Upper lobe of left lung (tissue), 6 donors: ENCODE data around the gene ITSN1. TPM values are rescaled to one million over a fixed set of nuclear protein-coding genes. Genes with fewer than 3 reads are reported as not detected.

ENCODE experiments used
- ATAC-seq, 2 donors: fragments of 200-7000 bp; cut with Tn5 transposase; one replicate each; pipeline ENCODE4 v1.9.1; 2022; ENCODE audit warnings: mild to moderate bottlenecking in 2 of 2, moderate library complexity in 2 of 2; ENCODE audit not compliant: low FRiP score in 2 of 2
- DNase-seq, 2 donors: peaks; one replicate each; pipeline ENCODE4 v3.0.0-alpha.2; 2019 to 2020
- H3K27ac ChIP-seq, 4 donors: fragments of 200-600 bp; sonication (generic); one replicate each; pipeline ENCODE4 v1.5.1; 2016 to 2019
- H3K27me3 ChIP-seq, 4 donors: fragments of 200-600 bp; sonication (generic); one replicate each; pipeline ENCODE4 v1.5.1; 2017 to 2019
- H3K36me3 ChIP-seq, 4 donors: fragments of 200-600 bp; sonication (generic); one replicate each; pipeline ENCODE4 v1.5.1; 2016 to 2019
- H3K4me1 ChIP-seq, 4 donors: fragments of 200-600 bp; sonication (generic); one replicate each; pipeline ENCODE4 v1.5.1; 2018 to 2019
- H3K4me3 ChIP-seq, 4 donors: fragments of 200-600 bp; sonication (generic); one replicate each; pipeline ENCODE4 v1.5.1; 2017 to 2019; ENCODE audit warnings: mild to moderate bottlenecking in 2 of 4, moderate library complexity in 1 of 4
- H3K9me3 ChIP-seq, 4 donors: fragments of 200-600 bp; sonication (generic); one replicate each; pipeline ENCODE4 v1.5.1; 2018 to 2019
- CTCF ChIP-seq, 6 experiments: fragments of 450-650 bp in 4 of 6; fragments of 200-600 bp in 2 of 6; sonication (generic) in 2 of 6; IDR thresholded peaks; one replicate each; pipeline ENCODE4 v1.5.1; 2016 to 2019; ENCODE audit warnings: antibody characterized with exemption in 6 of 6
- EP300 ChIP-seq, 4 donors: sonication (generic); formaldehyde crosslinking; IDR thresholded peaks; one replicate each; pipeline ENCODE4 v1.5.1; 2017; ENCODE audit warnings: antibody characterized with exemption in 4 of 4, control low read depth in 2 of 4
- POLR2A ChIP-seq, 4 donors: fragments of 450-650 bp; IDR thresholded peaks; one replicate each; pipeline ENCODE4 v1.5.1; 2016 to 2017; ENCODE audit warnings: antibody characterized with exemption in 4 of 4, mild to moderate bottlenecking in 2 of 4
- POLR2AphosphoS5 ChIP-seq, 2 donors: sonication (generic); formaldehyde crosslinking; IDR thresholded peaks; one replicate each; pipeline ENCODE4 v1.5.1; 2017; ENCODE audit warnings: antibody characterized with exemption in 2 of 2
- WGBS, 2 donors: methylation state at CpG; one replicate each; pipeline ENCODE4 v1.1.5; 2017 to 2018; 5-methylcytosine and 5-hydroxymethylcytosine counted together
- total RNA-seq, 6 donors: library from RNA; depleted of rRNA in 4 of 6; stranded (reverse); fragments of >200 nt in 4 of 6; gene quantifications; one replicate each; pipeline versions ENCODE4 v1.1.0 to v1.2.1, GENCODE V29; 2016 to 2021
- donor health status: DM: no; HTN: no; CAD: no; lungs with moderate emphysema.
- donor health status: DM: no; HTN: yes; CAD: no; lungs with severe emphysema.

ITSN1 gene
- total RNA-seq, 6 donors from 2014 or later, result 19.3 to 103 (median 38.7) TPM

DNA sequence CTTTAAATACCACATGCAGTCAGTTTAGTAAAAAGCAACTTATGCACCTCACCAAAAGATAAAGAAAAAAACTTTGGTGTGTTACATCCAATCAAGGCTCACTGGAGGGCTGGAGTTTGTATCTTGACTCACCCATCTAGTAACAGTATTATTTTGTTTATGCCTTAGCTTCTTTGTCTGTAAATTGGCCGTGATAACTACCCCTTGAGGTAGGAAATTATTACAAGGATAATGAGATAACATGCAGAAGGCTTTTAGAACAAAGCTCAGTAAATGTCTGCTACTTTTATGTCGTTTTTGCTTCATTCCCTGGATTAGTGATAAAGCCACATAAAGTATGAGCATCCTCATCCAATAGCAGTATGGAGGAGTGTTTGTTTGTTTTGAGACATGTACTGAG is 178.5 kb downstream of the ITSN1 start:
- Histone ChIP-seq H3K4me3 (no peak overlapping the region), H3K4me1 (peaks cover 0 to 12% (median 0%) of the 10 kb centered on the region in 4 donors), H3K27me3 (no peaks in the 10 kb centered on the region), H3K27ac (no peak overlapping the region), H3K36me3 (peaks cover 0 to 13% (median 3%) of the 10 kb centered on the region in 4 donors), H3K9me3 (no peaks in the 10 kb centered on the region)
- DNase-seq (no peak), ATAC-seq (no peak)
- 42 to 51% methylated on average over 2 of the region's 2 CpGs for WGBS, 2 donors
- TF ChIP-seq POLR2A (IDR thresholded peaks at IDR 0.05) (no peak), POLR2AphosphoS5 (IDR thresholded peaks at IDR 0.05) (no peak), EP300 (IDR thresholded peaks at IDR 0.05) (no peak), CTCF (IDR thresholded peaks at IDR 0.05) (no peak)

DNA sequence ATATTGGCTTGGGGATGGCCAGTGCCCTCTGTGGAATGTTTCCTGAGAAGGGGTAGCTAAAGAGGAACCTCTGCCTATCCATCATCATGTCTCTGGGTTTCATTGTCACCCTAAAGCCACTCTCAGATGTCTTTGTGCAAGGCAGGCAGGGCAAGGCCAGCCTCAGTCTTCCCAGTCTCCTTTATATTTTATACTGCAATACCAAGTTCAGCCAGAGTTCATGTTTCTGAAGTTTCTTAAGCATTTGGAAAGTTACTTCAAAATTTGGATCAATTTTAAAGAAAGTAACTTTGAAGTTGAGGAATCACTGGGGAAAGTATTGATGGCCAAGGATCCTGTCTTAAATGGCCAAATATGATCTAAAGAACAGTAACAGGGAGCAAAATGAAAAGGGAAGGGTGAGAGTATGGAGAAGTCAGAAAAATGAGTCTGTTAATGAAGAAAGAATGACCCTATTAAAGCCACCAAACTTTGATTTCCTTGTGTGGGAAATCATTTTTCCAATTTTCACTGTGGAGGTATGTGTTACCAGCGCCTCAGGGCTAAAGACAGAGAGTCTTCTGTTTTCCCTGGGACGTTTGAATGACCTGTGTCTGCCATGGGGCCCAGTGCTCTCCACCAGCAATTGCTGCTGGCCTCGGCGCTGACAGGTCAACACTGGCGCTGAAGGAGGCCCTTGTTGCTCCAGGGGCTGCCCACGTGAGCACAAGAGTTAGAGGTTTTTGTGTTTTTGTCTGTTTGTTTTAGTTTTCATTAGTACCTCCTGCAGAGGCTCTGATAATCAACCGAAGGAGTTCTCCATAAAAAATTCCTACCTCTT is 179.4 kb downstream of the ITSN1 start:
- Histone ChIP-seq H3K36me3 (peaks cover 0 to 13% (median 3%) of the 10 kb centered on the region in 4 donors), H3K27ac (no peak overlapping the region), H3K4me3 (no peak overlapping the region), H3K4me1 (peaks cover 0 to 12% (median 0%) of the 10 kb centered on the region in 4 donors), H3K9me3 (no peaks in the 10 kb centered on the region), H3K27me3 (no peaks in the 10 kb centered on the region)
- DNase-seq (no peak), ATAC-seq (peak in 1 of 2 donors; percentile 37)
- TF ChIP-seq EP300 (IDR thresholded peaks at IDR 0.05) (no peak), POLR2A (IDR thresholded peaks at IDR 0.05) (no peak), CTCF (IDR thresholded peaks at IDR 0.05) (peak in 1 of 6 experiments; percentile 5), POLR2AphosphoS5 (IDR thresholded peaks at IDR 0.05) (no peak)
- WGBS, 2 donors, result 54 to 74% methylated on average over 5 to 7 of the region's 7 CpGs

GRCh38 chr21:33824156-33824941 is 182.0 kb downstream of the ITSN1 start:
- Histone ChIP-seq H3K36me3 (peaks cover 0 to 6% (median 0%) of the 10 kb centered on the region in 4 donors), H3K4me1 (peaks cover 0 to 12% (median 0%) of the 10 kb centered on the region in 4 donors), H3K27me3 (no peaks in the 10 kb centered on the region), H3K4me3 (no peak overlapping the region), H3K27ac (peak overlapping the region in 1 of 4 donors; percentile 27), H3K9me3 (no peaks in the 10 kb centered on the region)
- no peak for DNase-seq
- TF ChIP-seq POLR2AphosphoS5 (IDR thresholded peaks at IDR 0.05) (no peak), POLR2A (IDR thresholded peaks at IDR 0.05) (no peak), CTCF (IDR thresholded peaks at IDR 0.05) (no peak), EP300 (IDR thresholded peaks at IDR 0.05) (no peak)
- WGBS, 2 donors, result 76 to 83% methylated on average over 11 of the region's 11 CpGs
- ATAC-seq, result no peak

GRCh38 chr21:33825419-33825818 is 183.1 kb downstream of the ITSN1 start:
- no peak for ATAC-seq
- H3K27me3 ChIP-seq, result no peaks in the 10 kb centered on the region
- H3K36me3 ChIP-seq, result peaks cover 0 to 13% (median 0%) of the 10 kb centered on the region in 4 donors
- no peak overlapping the region for H3K4me3 ChIP-seq
- no peak for DNase-seq
- no peak overlapping the region for H3K27ac ChIP-seq
- H3K9me3 ChIP-seq, result no peaks in the 10 kb centered on the region
- peaks cover 0 to 12% (median 0%) of the 10 kb centered on the region in 4 donors for H3K4me1 ChIP-seq
- 72 to 77% methylated on average over 3 of the region's 3 CpGs for WGBS, 2 donors
- no peak for TF ChIP-seq CTCF (IDR thresholded peaks at IDR 0.05)
- TF ChIP-seq POLR2A (IDR thresholded peaks at IDR 0.05), result no peak
- TF ChIP-seq POLR2AphosphoS5 (IDR thresholded peaks at IDR 0.05), result no peak
- TF ChIP-seq EP300 (IDR thresholded peaks at IDR 0.05), result no peak
